C4-2B (cell line): ENCODE results near the gene BABAM2.

Experiments used
- H3K27ac ChIP-seq: fragments of 450-650 bp; 2 replicates; pipeline ENCODE4 v1.5.1; 2017
- CTCF ChIP-seq: fragments of 450-650 bp; conservative IDR thresholded peaks from 2 replicates; pipeline ENCODE4 v1.5.1; 2017; ENCODE audit warnings: mild to moderate bottlenecking
- ZFX ChIP-seq: fragments of 450-650 bp; IDR thresholded peaks from 2 replicates; pipeline ENCODE4 v1.6.1; 2017

Gene BABAM2

GRCh38 chr2:27988718-27989117 is 98.2 kb downstream of the BABAM2 start:
- no peak overlapping the region for H3K27ac ChIP-seq
- TF ChIP-seq ZFX (no peak), CTCF (no peak)

GRCh38 chr2:27989149-27989548 is 98.6 kb downstream of the BABAM2 start:
- no peak overlapping the region for H3K27ac ChIP-seq
- TF ChIP-seq ZFX (no peak), CTCF (no peak)

- H3K27ac ChIP-seq = no peak overlapping the region
- no peak for TF ChIP-seq CTCF
Observed at GRCh38 chr2:27990030-27990590, 99.6 kb downstream of the BABAM2 start.

- TF ChIP-seq ZFX = no peak
- TF ChIP-seq CTCF = no peak
- H3K27ac ChIP-seq = no peak overlapping the region
Observed at GRCh38 chr2:27991146-27991545, 100.6 kb downstream of the BABAM2 start.

GRCh38 chr2:27992787-27993401 is 102.4 kb downstream of the BABAM2 start:
- TF ChIP-seq CTCF (no peak), ZFX (no peak)
- no peak overlapping the region for H3K27ac ChIP-seq

- no peak overlapping the region for H3K27ac ChIP-seq
- TF ChIP-seq CTCF (no peak), ZFX (no peak)
Observed at GRCh38 chr2:27993402-27993787, 102.9 kb downstream of the BABAM2 start.

- H3K27ac ChIP-seq = no peak overlapping the region
Observed at GRCh38 chr2:27993950-27994728, 103.6 kb downstream of the BABAM2 start.

More at GRCh38 chr2:27993950-27994728, 103.6 kb downstream of the BABAM2 start:
- TF ChIP-seq CTCF (no peak), ZFX (no peak)
